Measurements from ENCODE around the gene GNG14. TPM values are rescaled to one million over a fixed set of nuclear protein-coding genes. Genes with fewer than 3 reads are reported as not detected.

GNG14 gene
- total and polyA plus RNA-seq, 2 of the 13 experiments (the other 11 are each of a cell fraction or from before 2014, with no cell fraction given) = not detected

GRCh38 chr19:12715102-12715501, 27.3 kb downstream of the GNG14 start:
- in situ Hi-C loops (cut with HindIII; ENCODE audit: extremely low pct_ligation_motif_present, low pct_unique_long_range_greater_than_20kb) = no loop called here
- no TSS peak for BruUV-seq (replicated peaks)

More at GRCh38 chr19:12715102-12715501, 27.3 kb downstream of the GNG14 start:
- H3K4me3 ChIP-seq (replicated peaks in 1 of 3; ENCODE audit: insufficient read depth in 1 of 3, low read depth in 2 of 3, low read length in 3 of 3) = no peak overlapping the region
- peaks cover 21% of the 10 kb centered on the region for H3K79me2 ChIP-seq (ENCODE audit: insufficient read depth, low read length)
- ATAC-seq = no peak
- peak; percentile 37 for TF ChIP-seq AGO2 (optimal IDR thresholded peaks at IDR 0.05; ENCODE audit: low read depth, low read length)
- no peak for TF ChIP-seq ZNF720 (CRISPR knock-in tag; IDR thresholded peaks at IDR 0.05)
- TF ChIP-seq, protein P1, sequence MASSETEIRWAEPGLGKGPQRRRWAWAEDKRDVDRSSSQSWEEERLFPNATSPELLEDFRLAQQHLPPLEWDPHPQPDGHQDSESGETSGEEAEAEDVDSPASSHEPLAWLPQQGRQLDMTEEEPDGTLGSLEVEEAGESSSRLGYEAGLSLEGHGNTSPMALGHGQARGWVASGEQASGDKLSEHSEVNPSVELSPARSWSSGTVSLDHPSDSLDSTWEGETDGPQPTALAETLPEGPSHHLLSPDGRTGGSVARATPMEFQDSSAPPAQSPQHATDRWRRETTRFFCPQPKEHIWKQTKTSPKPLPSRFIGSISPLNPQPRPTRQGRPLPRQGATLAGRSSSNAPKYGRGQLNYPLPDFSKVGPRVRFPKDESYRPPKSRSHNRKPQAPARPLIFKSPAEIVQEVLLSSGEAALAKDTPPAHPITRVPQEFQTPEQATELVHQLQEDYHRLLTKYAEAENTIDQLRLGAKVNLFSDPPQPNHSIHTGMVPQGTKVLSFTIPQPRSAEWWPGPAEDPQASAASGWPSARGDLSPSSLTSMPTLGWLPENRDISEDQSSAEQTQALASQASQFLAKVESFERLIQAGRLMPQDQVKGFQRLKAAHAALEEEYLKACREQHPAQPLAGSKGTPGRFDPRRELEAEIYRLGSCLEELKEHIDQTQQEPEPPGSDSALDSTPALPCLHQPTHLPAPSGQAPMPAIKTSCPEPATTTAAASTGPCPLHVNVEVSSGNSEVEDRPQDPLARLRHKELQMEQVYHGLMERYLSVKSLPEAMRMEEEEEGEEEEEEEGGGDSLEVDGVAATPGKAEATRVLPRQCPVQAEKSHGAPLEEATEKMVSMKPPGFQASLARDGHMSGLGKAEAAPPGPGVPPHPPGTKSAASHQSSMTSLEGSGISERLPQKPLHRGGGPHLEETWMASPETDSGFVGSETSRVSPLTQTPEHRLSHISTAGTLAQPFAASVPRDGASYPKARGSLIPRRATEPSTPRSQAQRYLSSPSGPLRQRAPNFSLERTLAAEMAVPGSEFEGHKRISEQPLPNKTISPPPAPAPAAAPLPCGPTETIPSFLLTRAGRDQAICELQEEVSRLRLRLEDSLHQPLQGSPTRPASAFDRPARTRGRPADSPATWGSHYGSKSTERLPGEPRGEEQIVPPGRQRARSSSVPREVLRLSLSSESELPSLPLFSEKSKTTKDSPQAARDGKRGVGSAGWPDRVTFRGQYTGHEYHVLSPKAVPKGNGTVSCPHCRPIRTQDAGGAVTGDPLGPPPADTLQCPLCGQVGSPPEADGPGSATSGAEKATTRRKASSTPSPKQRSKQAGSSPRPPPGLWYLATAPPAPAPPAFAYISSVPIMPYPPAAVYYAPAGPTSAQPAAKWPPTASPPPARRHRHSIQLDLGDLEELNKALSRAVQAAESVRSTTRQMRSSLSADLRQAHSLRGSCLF (CRISPR knock-in tag; IDR thresholded peaks at IDR 0.05; ENCODE audit: borderline replicate concordance) = no peak
- 0 out of 2 replicates have a peak, but pooled peaks have one; percentile 12 for TF ChIP-seq RBFOX2 (IDR thresholded peaks at IDR 0.05; ENCODE audit: low read depth, low read length)
- DNase-seq (ENCODE audit: low spot score) = no peak
- 100% methylated on average over 1 of the region's 15 CpGs for WGBS (ENCODE audit: low lambda C conversion rate)
- no peak overlapping the region for H3K27ac ChIP-seq (ENCODE audit: extremely low read length, insufficient read depth, low read length)
- no peak overlapping the region for H3K4me2 ChIP-seq (ENCODE audit: low read depth, low read length)
- H3K9me3 ChIP-seq (ENCODE audit: low read length) = no peaks in the 10 kb centered on the region
- intact Hi-C loops (cut with micrococcal nuclease; ENCODE audit: unreplicated experiment) = no loop called here
- H3K4me1 ChIP-seq (ENCODE audit: insufficient read depth, low read length) = peaks cover 2% of the 10 kb centered on the region
- no peak for FAIRE-seq
- CTCF ChIA-PET (ENCODE audit: low intra/inter-chr PET ratio, low total read pairs) = no interaction called here
- POLR2A ChIA-PET = no interaction called here
- H3K36me3 ChIP-seq (replicated peaks in 1 of 2; ENCODE audit: control insufficient read depth in 1 of 2, insufficient read depth in 2 of 2, low read length in 2 of 2) = peaks cover 32 to 69% of the 10 kb centered on the region in 2 experiments
- H3K9ac ChIP-seq (ENCODE audit: insufficient read depth, low read depth, low read length) = no peak overlapping the region
- no peaks in the 10 kb centered on the region for H3K27me3 ChIP-seq (ENCODE audit: control insufficient read depth in 1 of 2, insufficient read depth in 2 of 2, low read length in 2 of 2)
- no peak overlapping the region for H2AFZ ChIP-seq (ENCODE audit: low read length)
- H4K20me1 ChIP-seq (ENCODE audit: insufficient read depth, low read length) = no peaks in the 10 kb centered on the region
